BJ (cell line): ENCODE data around the gene MYO3B. TPM values are rescaled to one million over a fixed set of nuclear protein-coding genes. Genes with fewer than 3 reads are reported as not detected.

ENCODE experiments used
- CTCF ChIA-PET: fragments of 350-600 bp; formaldehyde crosslinking; extraction: SDS; loops from one replicate; lab custom pipeline; 2021; ENCODE audit warnings: antibody characterized with exemption, inconsistent platforms; lab: Yijun Ruan, JAX
- POLR2A ChIA-PET: fragments of 300-600 bp; sonication (Branson Sonifier 250); formaldehyde crosslinking; extraction: SDS; loops from one replicate; lab custom pipeline; 2021; ENCODE audit warnings: antibody characterized with exemption; lab: Charles Lee
- DNase-seq: peaks from one replicate; pipeline ENCODE4 v3.0.0-alpha.2; 2011; ENCODE audit warnings: low read depth
- H3K27me3 ChIP-seq: 2 replicates; pipeline ENCODE4 v1.6.0; 2011; ENCODE audit warnings: low read length; ENCODE audit not compliant: control insufficient read depth, insufficient read depth
- H3K36me3 ChIP-seq: 2 replicates; pipeline ENCODE4 v1.5.1; 2011; ENCODE audit warnings: low read length; ENCODE audit not compliant: control insufficient read depth, insufficient read depth
- H3K4me3 ChIP-seq: 2 replicates; pipeline ENCODE4 v1.5.1; 2011; ENCODE audit warnings: low read depth, mild to moderate bottlenecking, control low read depth, low read length
- CTCF ChIP-seq: IDR thresholded peaks from 2 replicates; pipeline ENCODE4 v1.5.1; 2011; ENCODE audit warnings: low read depth, mild to moderate bottlenecking, control low read depth, inconsistent platforms, low read length, moderate library complexity; ENCODE audit not compliant: insufficient read depth
- polyA plus RNA-seq: library from polyadenylated mRNA; depleted of rRNA; stranded (reverse); fragments of >200 nt; gene quantifications from 2 replicates; pipeline ENCODE4 v1.2.3, GENCODE V29; 2011

MYO3B gene
- polyA plus RNA-seq, 1 experiment: not detected

GRCh38 chr2:170647741-170648436, 469.9 kb downstream of the MYO3B start:
- Histone ChIP-seq H3K36me3 (no peaks in the 10 kb centered on the region), H3K4me3 (no peak overlapping the region), H3K27me3 (no peaks in the 10 kb centered on the region)
- no peak for TF ChIP-seq CTCF
- no peak for DNase-seq
- ChIA-PET CTCF (no interaction called here), POLR2A (interaction anchor here (0.6 kb wide), 1 partner anchor 71 kb away, joined by 4 read pairs; no protein-coding TSS in a partner anchor)

- TF ChIP-seq CTCF: no peak
- H3K27me3 ChIP-seq: no peaks in the 10 kb centered on the region; the same call in 1 of the 2 replicates
- H3K4me3 ChIP-seq: no peak overlapping the region
- POLR2A ChIA-PET: no interaction called here
- no peaks in the 10 kb centered on the region for H3K36me3 ChIP-seq
- CTCF ChIA-PET: no interaction called here
- no peak for DNase-seq
Measured at GRCh38 chr2:170651624-170652325, 473.8 kb downstream of the MYO3B start.

DNA sequence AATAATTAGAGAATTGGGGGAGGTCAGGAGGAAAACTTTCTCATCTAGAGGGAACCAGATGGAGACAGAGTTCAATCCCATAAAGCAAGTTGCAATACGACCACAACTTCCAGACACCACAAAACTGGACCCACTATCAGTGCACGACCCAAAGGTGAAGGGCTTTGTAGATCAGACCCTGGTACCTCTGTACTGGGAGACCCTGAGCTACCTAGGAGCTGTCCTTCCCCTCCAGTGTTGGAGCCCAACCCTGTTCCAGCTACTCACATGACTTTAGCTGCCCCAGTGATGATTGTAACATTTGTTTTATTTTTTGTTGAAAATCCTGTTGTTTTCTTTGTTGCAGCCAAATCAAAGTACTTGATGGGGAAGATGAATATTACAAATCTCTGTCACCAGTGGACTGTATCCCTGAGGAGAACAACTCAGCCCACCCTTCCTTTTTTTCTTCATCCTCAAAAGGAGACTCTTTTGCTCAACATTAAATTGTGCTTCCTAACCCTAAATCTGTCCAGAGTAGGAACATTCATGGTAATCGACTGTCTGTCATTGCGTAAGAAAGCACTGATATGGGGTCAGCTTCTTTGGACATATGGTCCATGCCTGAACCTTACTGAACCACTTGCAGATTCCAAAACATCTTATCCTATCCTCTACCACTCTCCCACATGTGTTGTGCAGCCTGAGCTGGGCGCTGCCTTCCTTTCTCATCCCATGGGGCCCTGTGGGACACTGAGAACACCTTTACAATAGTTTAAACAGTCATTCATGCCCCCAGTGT, 474.9 kb downstream of the MYO3B start:
- no peak for TF ChIP-seq CTCF
- H3K27me3 ChIP-seq: no peaks in the 10 kb centered on the region; the same call in 1 of the 2 replicates
- CTCF ChIA-PET: no interaction called here
- no peaks in the 10 kb centered on the region for H3K36me3 ChIP-seq
- POLR2A ChIA-PET: no interaction called here
- no peak overlapping the region for H3K4me3 ChIP-seq
- no peak for DNase-seq

- DNase-seq: no peak
- no peaks in the 10 kb centered on the region for H3K36me3 ChIP-seq
- ChIA-PET POLR2A (no interaction called here), CTCF (no interaction called here)
- no peak overlapping the region for H3K4me3 ChIP-seq
- no peak for TF ChIP-seq CTCF
- H3K27me3 ChIP-seq: no peaks in the 10 kb centered on the region; the same call in 1 of the 2 replicates
Measured at GRCh38 chr2:170656669-170657068, 478.7 kb downstream of the MYO3B start.

GRCh38 chr2:170660409-170660808, 482.5 kb downstream of the MYO3B start:
- no peaks in the 10 kb centered on the region for H3K27me3 ChIP-seq
- DNase-seq: no peak
- no peak overlapping the region for H3K4me3 ChIP-seq
- ChIA-PET CTCF (no interaction called here), POLR2A (no interaction called here)
- TF ChIP-seq CTCF: no peak
- no peaks in the 10 kb centered on the region for H3K36me3 ChIP-seq
